WTC11 (cell line): Measurements from ENCODE around the gene MYO18A. TPM values are rescaled to one million over a fixed set of nuclear protein-coding genes. Genes with fewer than 3 reads are reported as not detected.

Experiments used
- ATAC-seq: fragments of 200-7000 bp; cut with Tn5 transposase; 2 replicates; pipeline ENCODE4 v1.10.0; 2021; ENCODE audit warnings: mild to moderate bottlenecking, moderate library complexity
- CTCF ChIA-PET: fragments of 300-600 bp; sonication (Branson Sonifier 250); formaldehyde crosslinking; loops from one replicate; lab custom pipeline; 2021; ENCODE audit warnings: antibody characterized with exemption; lab: Charles Lee
- POLR2A ChIA-PET: fragments of 350-600 bp; sonication (Branson Sonifier 250); formaldehyde crosslinking; loops from one replicate; lab custom pipeline; 2021; ENCODE audit warnings: antibody characterized with exemption; lab: Charles Lee
- DNase-seq: peaks from one replicate; pipeline ENCODE4 v3.0.0; 2021; ENCODE audit warnings: low spot score
- H3K27ac Mint-ChIP-seq: 2 replicates; pipeline ENCODE4 v1.8.0; 2021; ENCODE audit warnings: mixed read lengths
- H3K27me3 Mint-ChIP-seq: 2 replicates; pipeline ENCODE4 v1.8.0; 2021; ENCODE audit warnings: low read depth, mild to moderate bottlenecking, moderate library complexity, mixed read lengths
- H3K36me3 Mint-ChIP-seq: 2 replicates; pipeline ENCODE4 v1.8.0; 2021; ENCODE audit warnings: mixed read lengths
- H3K4me1 Mint-ChIP-seq: 2 replicates; pipeline ENCODE4 v1.8.0; 2022; ENCODE audit warnings: mixed read lengths
- H3K4me3 Mint-ChIP-seq: 2 replicates; pipeline ENCODE4 v1.8.0; 2021; ENCODE audit warnings: mild to moderate bottlenecking, moderate library complexity, mixed read lengths
- H3K9me3 Mint-ChIP-seq: 2 replicates; pipeline ENCODE4 v1.8.0; 2021; ENCODE audit warnings: mixed read lengths
- ATF3 ChIP-seq: sonication (generic); formaldehyde crosslinking; conservative IDR thresholded peaks from 2 replicates; pipeline ENCODE4 v1.8.1; 2022; ENCODE audit warnings: mild to moderate bottlenecking, missing genetic modification reagents
- CBFB ChIP-seq: sonication (generic); formaldehyde crosslinking; IDR thresholded peaks from 2 replicates; pipeline ENCODE4 v1.8.1; 2022; ENCODE audit warnings: mild to moderate bottlenecking, low read depth, missing genetic modification reagents
- CREM ChIP-seq: sonication (generic); formaldehyde crosslinking; IDR thresholded peaks from 2 replicates; pipeline ENCODE4 v1.8.1; 2022; ENCODE audit warnings: mild to moderate bottlenecking, missing genetic modification reagents, moderate library complexity
- CTCF ChIP-seq: fragments of 200-600 bp; IDR thresholded peaks from 2 replicates; pipeline ENCODE4 v1.8.0; 2022; ENCODE audit warnings: antibody characterized with exemption
- E2F1 ChIP-seq: sonication (generic); formaldehyde crosslinking; IDR thresholded peaks from 2 replicates; pipeline ENCODE4 v1.8.0; 2022; ENCODE audit warnings: mild to moderate bottlenecking, missing genetic modification reagents
- E2F4 ChIP-seq: sonication (generic); formaldehyde crosslinking; IDR thresholded peaks from 2 replicates; pipeline ENCODE4 v1.8.1; 2022; ENCODE audit warnings: low read depth, mild to moderate bottlenecking, moderate library complexity, missing genetic modification reagents, borderline replicate concordance
- ELF4 ChIP-seq: sonication (generic); formaldehyde crosslinking; IDR thresholded peaks from 2 replicates; pipeline ENCODE4 v1.8.1; 2022; ENCODE audit warnings: low read depth, mild to moderate bottlenecking, moderate library complexity, missing genetic modification reagents
- EMX1 ChIP-seq: fragments of 250-450 bp; sonication (Bioruptor Pico); IDR thresholded peaks from 2 replicates; pipeline ENCODE4 v1.8.0; 2021; ENCODE audit warnings: mild to moderate bottlenecking
- ESRRA ChIP-seq: sonication (generic); formaldehyde crosslinking; IDR thresholded peaks from 2 replicates; pipeline ENCODE4 v1.8.1; 2022; ENCODE audit warnings: mild to moderate bottlenecking, missing genetic modification reagents, borderline replicate concordance
- FOXJ3 ChIP-seq: sonication (generic); formaldehyde crosslinking; IDR thresholded peaks from 2 replicates; pipeline ENCODE4 v1.9.0; 2021; ENCODE audit warnings: missing genetic modification reagents, mild to moderate bottlenecking, borderline replicate concordance
- FOXP1 ChIP-seq: sonication (generic); formaldehyde crosslinking; IDR thresholded peaks from 2 replicates; pipeline ENCODE4 v1.8.0; 2022; ENCODE audit warnings: missing genetic modification reagents, mild to moderate bottlenecking, moderate library complexity, borderline replicate concordance
- GTF2I ChIP-seq: fragments of 250-450 bp; sonication (Bioruptor Pico); conservative IDR thresholded peaks from 2 replicates; pipeline ENCODE4 v1.4.0; 2021; ENCODE audit warnings: mild to moderate bottlenecking
- HMGA2 ChIP-seq: fragments of 250-450 bp; sonication (Bioruptor Pico); IDR thresholded peaks from 2 replicates; pipeline ENCODE4 v1.4.0; 2021; ENCODE audit warnings: mild to moderate bottlenecking, moderate library complexity
- JUN ChIP-seq: sonication (generic); formaldehyde crosslinking; IDR thresholded peaks from 2 replicates; pipeline ENCODE4 v1.8.0; 2023; ENCODE audit warnings: mild to moderate bottlenecking, missing genetic modification reagents
- MAX ChIP-seq: sonication (generic); formaldehyde crosslinking; IDR thresholded peaks from 2 replicates; pipeline ENCODE4 v1.8.0; 2022; ENCODE audit warnings: mild to moderate bottlenecking, missing genetic modification reagents
- MYBL2 ChIP-seq: sonication (generic); formaldehyde crosslinking; IDR thresholded peaks from 2 replicates; pipeline ENCODE4 v1.8.1; 2023; ENCODE audit warnings: mild to moderate bottlenecking, moderate library complexity, missing genetic modification reagents
- NFYB ChIP-seq: sonication (generic); formaldehyde crosslinking; conservative IDR thresholded peaks from 2 replicates; pipeline ENCODE4 v1.8.0; 2022; ENCODE audit warnings: low read depth, missing genetic modification reagents
- NR3C1 ChIP-seq: sonication (generic); formaldehyde crosslinking; conservative IDR thresholded peaks from 2 replicates; pipeline ENCODE4 v1.8.1; 2023; ENCODE audit warnings: low read depth, mild to moderate bottlenecking, missing genetic modification reagents
- SP1 ChIP-seq: sonication (generic); formaldehyde crosslinking; conservative IDR thresholded peaks from 2 replicates; pipeline ENCODE4 v1.8.1; 2022; ENCODE audit warnings: missing genetic modification reagents
- STAT6 ChIP-seq: sonication (generic); formaldehyde crosslinking; conservative IDR thresholded peaks from 2 replicates; pipeline ENCODE4 v1.8.1; 2023; ENCODE audit warnings: mild to moderate bottlenecking, low read depth, missing genetic modification reagents, moderate library complexity
- TCF7 ChIP-seq: sonication (generic); formaldehyde crosslinking; IDR thresholded peaks from 2 replicates; pipeline ENCODE4 v1.8.0; 2022; ENCODE audit warnings: mild to moderate bottlenecking, low read depth, missing genetic modification reagents, moderate library complexity
- USF2 ChIP-seq: sonication (generic); formaldehyde crosslinking; IDR thresholded peaks from 2 replicates; pipeline ENCODE4 v1.8.1; 2023; ENCODE audit warnings: mild to moderate bottlenecking, missing genetic modification reagents, moderate library complexity
- ZNF416 ChIP-seq: fragments of 250-450 bp; sonication (Bioruptor Pico); IDR thresholded peaks from 2 replicates; pipeline ENCODE4 v1.9.0; 2021; ENCODE audit warnings: mild to moderate bottlenecking, inconsistent platforms
- total RNA-seq: library from RNA; stranded (reverse); gene quantifications from 3 replicates; pipeline ENCODE4 v1.2.3, GENCODE V29; 2021

Gene MYO18A
- total RNA-seq, 1 experiment from 2014 or later: 54.9 TPM

- DNase-seq (no peak), ATAC-seq (no peak)
- CTCF ChIA-PET: interaction anchor here (1.4 to 4.1 kb wide), 5 partner anchors 12 to 420 kb away, joined by 3 to 29 read pairs (median 12); partner anchors contain the start of gene MYO18A
- POLR2A ChIA-PET: no interaction called here
- no peaks in the 10 kb centered on the region for H3K9me3 Mint-ChIP-seq
- H3K4me3 Mint-ChIP-seq: no peak overlapping the region
- peaks cover 6% of the 10 kb centered on the region; the same call in 1 of the 2 replicates for H3K4me1 Mint-ChIP-seq
- no peak for TF ChIP-seq ELF4 (CRISPR knock-in tag)
- no peak for TF ChIP-seq CREM (CRISPR knock-in tag)
- TF ChIP-seq STAT6 (CRISPR knock-in tag): no peak
- TF ChIP-seq USF2 (CRISPR knock-in tag): no peak
- no peak for TF ChIP-seq NR3C1 (CRISPR knock-in tag)
- H3K27me3 Mint-ChIP-seq: no peaks in the 10 kb centered on the region
- no peaks in the 10 kb centered on the region for H3K36me3 Mint-ChIP-seq
- H3K27ac Mint-ChIP-seq: no peak overlapping the region
Observed at GRCh38 chr17:29196769-29197515, 16.7 kb upstream of the MYO18A start.

- Mint-ChIP-seq H3K36me3 (no peaks in the 10 kb centered on the region), H3K4me1 (peaks cover 6% of the 10 kb centered on the region; the same call in 1 of the 2 replicates), H3K27ac (no peak overlapping the region), H3K4me3 (no peak overlapping the region), H3K9me3 (no peaks in the 10 kb centered on the region), H3K27me3 (no peaks in the 10 kb centered on the region)
- ChIA-PET POLR2A (interaction anchor here (0.5 to 1.0 kb wide), 2 partner anchors 422 to 494 kb away, joined by 4 to 5 read pairs; no protein-coding TSS in a partner anchor), CTCF (interaction anchor here (1.0 to 4.1 kb wide), 5 partner anchors 13 to 72 kb away, joined by 3 to 29 read pairs (median 10); partner anchors contain the start of gene MYO18A)
- ATAC-seq: no peak
- no peak for DNase-seq
- TF ChIP-seq CBFB (CRISPR knock-in tag): no peak
- TF ChIP-seq E2F4 (CRISPR knock-in tag): no peak
- no peak for TF ChIP-seq EMX1 (CRISPR knock-in tag)
- no peak for TF ChIP-seq MYBL2
- TF ChIP-seq ATF3 (CRISPR knock-in tag): no peak
- no peak for TF ChIP-seq HMGA2
- no peak for TF ChIP-seq ESRRA (CRISPR knock-in tag)
- TF ChIP-seq NFYB (CRISPR knock-in tag): no peak
- TF ChIP-seq SP1 (CRISPR knock-in tag): no peak
Observed at GRCh38 chr17:29195465-29196081, 15.4 kb upstream of the MYO18A start.

- no peak for DNase-seq
- CTCF ChIA-PET: interaction anchor here (0.7 to 4.1 kb wide), 6 partner anchors 15 to 229 kb away, joined by 3 to 29 read pairs (median 5); partner anchors contain the start of gene MYO18A
- peaks cover 6% of the 10 kb centered on the region; the same call in 1 of the 2 replicates for H3K4me1 Mint-ChIP-seq
- H3K27me3 Mint-ChIP-seq: no peaks in the 10 kb centered on the region
- no peaks in the 10 kb centered on the region for H3K36me3 Mint-ChIP-seq
- H3K9me3 Mint-ChIP-seq: no peaks in the 10 kb centered on the region
- H3K27ac Mint-ChIP-seq: no peak overlapping the region
- ATAC-seq: no peak
- POLR2A ChIA-PET: interaction anchor here (1.0 to 1.5 kb wide), 2 partner anchors 14 to 421 kb away, joined by 4 to 7 read pairs; partner anchors contain the start of gene MYO18A
- no peak overlapping the region for H3K4me3 Mint-ChIP-seq
- TF ChIP-seq FOXP1 (CRISPR knock-in tag) (no peak), ZNF416 (CRISPR knock-in tag) (no peak), MAX (no peak), CTCF (no peak), GTF2I (no peak), JUN (CRISPR knock-in tag) (no peak), E2F1 (CRISPR knock-in tag) (no peak), TCF7 (CRISPR knock-in tag) (no peak), FOXJ3 (CRISPR knock-in tag) (no peak)
Observed at GRCh38 chr17:29194669-29195068, 14.5 kb upstream of the MYO18A start.
